Liver (tissue), 3 donors: ENCODE measurements around the gene EXOG.

Source experiments
- EGR1 ChIP-seq, 2 donors: IDR thresholded peaks; 2 replicates each; pipeline ENCODE4 v1.6.1; 2016 to 2018; ENCODE audit warnings: antibody characterized with exemption in 2 of 2, low read depth in 2 of 2
- FOXA1 ChIP-seq: IDR thresholded peaks from 2 replicates; pipeline ENCODE4 v1.6.1; 2016; ENCODE audit warnings: antibody characterized with exemption
- JUND ChIP-seq, 2 donors: IDR thresholded peaks; 2 replicates each; pipeline ENCODE4 v1.6.1; 2016; ENCODE audit warnings: antibody characterized with exemption in 2 of 2
- NR2F2 ChIP-seq: IDR thresholded peaks from 2 replicates; pipeline ENCODE4 v1.6.1; 2016; ENCODE audit warnings: antibody characterized with exemption
- RAD21 ChIP-seq, 2 donors: IDR thresholded peaks; 2 replicates each; pipeline ENCODE4 v1.6.1; 2016; ENCODE audit warnings: antibody characterized with exemption in 2 of 2, mild to moderate bottlenecking in 2 of 2
- REST ChIP-seq: IDR thresholded peaks from 2 replicates; pipeline ENCODE4 v1.6.1; 2016; ENCODE audit warnings: antibody characterized with exemption, mild to moderate bottlenecking
- RXRA ChIP-seq, 2 donors: IDR thresholded peaks; 2 replicates each; pipeline ENCODE4 v1.6.1; 2017 to 2018; ENCODE audit warnings: antibody characterized with exemption in 2 of 2, mild to moderate bottlenecking in 1 of 2
- SP1 ChIP-seq: IDR thresholded peaks from 2 replicates; pipeline ENCODE4 v1.6.1; 2018; ENCODE audit warnings: antibody characterized with exemption, mild to moderate bottlenecking
- TAF1 ChIP-seq: conservative IDR thresholded peaks from 2 replicates; pipeline ENCODE4 v1.6.1; 2016; ENCODE audit warnings: antibody characterized with exemption, mild to moderate bottlenecking
- YY1 ChIP-seq: IDR thresholded peaks from 2 replicates; pipeline ENCODE4 v1.6.1; 2016; ENCODE audit warnings: antibody characterized with exemption, mild to moderate bottlenecking
- ZBTB33 ChIP-seq: IDR thresholded peaks from 2 replicates; pipeline ENCODE4 v1.6.1; 2016; ENCODE audit warnings: antibody characterized with exemption
- TF ChIP-seq, protein P1 (sequence below): fragments of 150-350 bp; IDR thresholded peaks from 2 replicates; pipeline ENCODE4 v1.5.1; 2017; ENCODE audit warnings: improper control_type of control experiment, low read depth, low read length; ENCODE audit not compliant: missing input control
- TF ChIP-seq, protein P2 (sequence below): IDR thresholded peaks from 2 replicates; pipeline ENCODE4 v1.6.1; 2016; ENCODE audit warnings: antibody characterized with exemption
- TF ChIP-seq, protein P3 (sequence below): IDR thresholded peaks from 2 replicates; pipeline ENCODE4 v1.6.1; 2016; ENCODE audit warnings: antibody characterized with exemption
- donor health status: healthy.
- donor health status: healthy.

DNA sequence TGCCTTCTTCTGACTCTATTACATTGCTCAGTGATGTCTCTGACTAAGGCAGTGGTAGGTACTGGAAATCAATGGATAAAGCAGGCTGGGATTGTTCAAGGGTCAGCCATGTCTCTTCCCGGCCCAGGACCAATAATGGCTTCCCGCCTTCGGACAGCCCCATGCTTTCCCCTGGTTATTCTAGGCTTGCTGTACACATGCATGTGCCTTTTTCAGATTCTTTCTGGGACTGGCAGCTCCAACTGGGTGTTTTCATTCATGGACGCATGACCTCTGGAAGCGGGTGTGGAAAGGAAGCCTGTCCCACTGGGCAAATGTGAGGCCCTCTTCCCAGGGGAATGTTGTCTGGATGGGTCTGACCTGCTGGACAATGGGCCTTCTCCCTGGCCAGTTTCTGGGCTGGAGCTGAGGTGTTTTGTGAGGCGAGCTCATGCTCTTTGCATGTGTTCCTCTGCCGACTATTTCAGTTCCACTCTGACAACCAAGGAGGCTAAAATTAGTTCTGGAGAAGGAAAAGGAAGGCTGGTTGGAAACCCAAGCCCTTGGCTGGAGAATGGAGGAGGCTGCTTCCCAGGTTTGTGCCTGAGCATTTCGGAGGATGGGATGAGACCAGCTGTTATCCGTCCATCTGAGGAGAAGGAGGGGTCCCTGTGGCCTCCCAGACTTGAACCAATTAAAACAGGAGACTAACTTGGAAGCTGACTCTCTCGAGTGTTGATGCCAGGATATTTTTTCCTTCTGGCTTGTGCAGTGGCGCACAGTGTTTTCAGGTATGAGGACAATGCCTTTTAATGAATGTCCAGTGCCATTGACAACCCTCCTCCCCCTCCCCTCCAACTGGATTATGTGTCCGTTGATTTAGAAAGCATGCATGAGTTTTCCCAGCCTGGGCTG lies 35.5 kb upstream of the EXOG start:
- TF ChIP-seq, protein P1, sequence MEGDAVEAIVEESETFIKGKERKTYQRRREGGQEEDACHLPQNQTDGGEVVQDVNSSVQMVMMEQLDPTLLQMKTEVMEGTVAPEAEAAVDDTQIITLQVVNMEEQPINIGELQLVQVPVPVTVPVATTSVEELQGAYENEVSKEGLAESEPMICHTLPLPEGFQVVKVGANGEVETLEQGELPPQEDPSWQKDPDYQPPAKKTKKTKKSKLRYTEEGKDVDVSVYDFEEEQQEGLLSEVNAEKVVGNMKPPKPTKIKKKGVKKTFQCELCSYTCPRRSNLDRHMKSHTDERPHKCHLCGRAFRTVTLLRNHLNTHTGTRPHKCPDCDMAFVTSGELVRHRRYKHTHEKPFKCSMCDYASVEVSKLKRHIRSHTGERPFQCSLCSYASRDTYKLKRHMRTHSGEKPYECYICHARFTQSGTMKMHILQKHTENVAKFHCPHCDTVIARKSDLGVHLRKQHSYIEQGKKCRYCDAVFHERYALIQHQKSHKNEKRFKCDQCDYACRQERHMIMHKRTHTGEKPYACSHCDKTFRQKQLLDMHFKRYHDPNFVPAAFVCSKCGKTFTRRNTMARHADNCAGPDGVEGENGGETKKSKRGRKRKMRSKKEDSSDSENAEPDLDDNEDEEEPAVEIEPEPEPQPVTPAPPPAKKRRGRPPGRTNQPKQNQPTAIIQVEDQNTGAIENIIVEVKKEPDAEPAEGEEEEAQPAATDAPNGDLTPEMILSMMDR: no peak
- TF ChIP-seq RAD21 (IDR thresholded peaks at IDR 0.05) (no peak), REST (no peak), TAF1 (no peak), RXRA (IDR thresholded peaks at IDR 0.05) (no peak), FOXA1 (no peak), EGR1 (IDR thresholded peaks at IDR 0.05; ENCODE audit: low read depth in 2 of 2) (no peak), SP1 (no peak), ZBTB33 (no peak), YY1 (no peak), JUND (IDR thresholded peaks at IDR 0.05) (no peak), NR2F2 (no peak)
- TF ChIP-seq, protein P2, sequence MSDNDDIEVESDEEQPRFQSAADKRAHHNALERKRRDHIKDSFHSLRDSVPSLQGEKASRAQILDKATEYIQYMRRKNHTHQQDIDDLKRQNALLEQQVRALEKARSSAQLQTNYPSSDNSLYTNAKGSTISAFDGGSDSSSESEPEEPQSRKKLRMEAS: no peak
- TF ChIP-seq, protein P3, sequence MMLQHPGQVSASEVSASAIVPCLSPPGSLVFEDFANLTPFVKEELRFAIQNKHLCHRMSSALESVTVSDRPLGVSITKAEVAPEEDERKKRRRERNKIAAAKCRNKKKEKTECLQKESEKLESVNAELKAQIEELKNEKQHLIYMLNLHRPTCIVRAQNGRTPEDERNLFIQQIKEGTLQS: no peak
